Endothelial cell (in vitro differentiated cells): Measurements from ENCODE around the gene STX8. TPM values are rescaled to one million over a fixed set of nuclear protein-coding genes. Genes with fewer than 3 reads are reported as not detected.

Source experiments
- DNase-seq: peaks from one replicate; pipeline ENCODE4 v3.0.0; 2021; ENCODE audit warnings: low spot score
- H3K27ac Mint-ChIP-seq: one replicate; pipeline ENCODE4 v1.8.0; 2021; ENCODE audit warnings: mixed read lengths, inconsistent platforms; ENCODE audit not compliant: unreplicated experiment
- H3K27me3 Mint-ChIP-seq: one replicate; pipeline ENCODE4 v1.8.0; 2021; ENCODE audit warnings: mild to moderate bottlenecking, moderate library complexity, mixed read lengths, inconsistent platforms; ENCODE audit not compliant: unreplicated experiment
- H3K36me3 Mint-ChIP-seq: one replicate; pipeline ENCODE4 v1.8.0; 2021; ENCODE audit warnings: mild to moderate bottlenecking, low read depth, mixed read lengths, inconsistent platforms; ENCODE audit not compliant: unreplicated experiment
- H3K4me1 Mint-ChIP-seq: one replicate; pipeline ENCODE4 v1.8.0; 2021; ENCODE audit warnings: mild to moderate bottlenecking, mixed read lengths, inconsistent platforms; ENCODE audit not compliant: unreplicated experiment
- H3K4me3 Mint-ChIP-seq: one replicate; pipeline ENCODE4 v1.8.0; 2021; ENCODE audit warnings: mild to moderate bottlenecking, mixed read lengths, inconsistent platforms; ENCODE audit not compliant: unreplicated experiment
- H3K9me3 Mint-ChIP-seq: one replicate; pipeline ENCODE4 v1.8.0; 2021; ENCODE audit warnings: mixed read lengths, inconsistent platforms; ENCODE audit not compliant: unreplicated experiment
- CTCF ChIP-seq: fragments of 200-600 bp; sonication (generic); IDR thresholded peaks from one replicate; pipeline ENCODE4 v1.5.0; 2021; ENCODE audit warnings: antibody characterized with exemption; ENCODE audit not compliant: unreplicated experiment
- total RNA-seq: library from RNA; stranded (reverse); fragmentation: NEBNext Ultra II Directional; extraction: Animal tissue kit (Norgen Biotek cat#: 25700); gene quantifications from one replicate; pipeline ENCODE4 v1.2.1, GENCODE V29; 2021; ENCODE audit not compliant: unreplicated experiment

Gene STX8
- total RNA-seq, 1 donor from 2014 or later = 49.2 TPM

DNA sequence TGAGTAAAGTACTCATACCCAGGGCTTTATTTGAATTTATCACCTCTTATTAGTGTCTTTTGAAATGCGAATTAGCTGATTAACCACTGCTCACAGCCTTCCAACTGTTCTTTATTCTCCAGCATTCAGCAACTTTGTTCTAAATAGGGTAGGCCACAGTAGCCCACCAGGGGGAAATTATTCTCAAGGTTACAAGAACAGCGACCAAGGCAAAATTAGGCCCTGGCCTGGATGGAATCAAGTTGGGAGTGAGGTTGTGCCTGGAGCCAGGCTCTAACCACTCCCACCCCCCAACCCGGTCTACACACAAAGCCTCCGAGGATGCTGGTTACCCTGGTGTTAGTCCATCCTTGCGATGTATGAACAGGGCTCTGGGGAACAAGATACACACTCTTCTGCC is 245.5 kb downstream of the STX8 start:
- no peak overlapping the region for H3K27ac Mint-ChIP-seq
- peaks cover 3% of the 10 kb centered on the region for H3K9me3 Mint-ChIP-seq
- peaks cover 5% of the 10 kb centered on the region for H3K27me3 Mint-ChIP-seq
- H3K4me1 Mint-ChIP-seq = peaks cover 2% of the 10 kb centered on the region
- no peak for DNase-seq
- TF ChIP-seq CTCF = no peak
- no peak overlapping the region for H3K4me3 Mint-ChIP-seq
- H3K36me3 Mint-ChIP-seq = no peaks in the 10 kb centered on the region

- no peak for DNase-seq
- H3K27ac Mint-ChIP-seq = no peak overlapping the region
- H3K4me3 Mint-ChIP-seq = no peak overlapping the region
Observed at GRCh38 chr17:9329251-9329921, 246.2 kb downstream of the STX8 start.

DNA sequence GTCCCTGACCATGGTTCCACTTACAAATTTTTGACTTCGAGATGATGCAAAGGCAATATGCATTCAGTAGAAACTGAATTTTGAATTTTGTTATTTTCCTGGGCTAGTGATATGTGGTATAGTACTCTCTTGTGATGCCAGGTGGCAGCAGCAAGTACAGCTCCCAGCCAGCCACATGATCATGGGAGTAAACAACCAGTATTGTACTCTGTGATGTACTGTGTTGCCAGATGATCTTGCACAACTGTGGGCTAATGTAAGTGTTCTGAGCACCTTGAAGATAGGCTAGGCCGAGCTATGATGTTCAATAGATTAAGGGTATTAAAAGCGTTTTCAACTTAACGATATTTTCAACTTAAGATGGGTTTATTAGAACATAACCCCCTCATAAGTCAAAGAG is 250.8 kb downstream of the STX8 start:
- no peaks in the 10 kb centered on the region for H3K9me3 Mint-ChIP-seq
- no peaks in the 10 kb centered on the region for H3K36me3 Mint-ChIP-seq
- H3K27ac Mint-ChIP-seq = no peak overlapping the region
- DNase-seq = no peak
- H3K4me3 Mint-ChIP-seq = no peak overlapping the region
- no peak for TF ChIP-seq CTCF
- peaks cover 6% of the 10 kb centered on the region for H3K27me3 Mint-ChIP-seq
- peaks cover 9% of the 10 kb centered on the region for H3K4me1 Mint-ChIP-seq

More at GRCh38 chr17:9329251-9329921, 246.2 kb downstream of the STX8 start:
- Mint-ChIP-seq H3K36me3 (no peaks in the 10 kb centered on the region), H3K27me3 (peaks cover 4% of the 10 kb centered on the region), H3K4me1 (peaks cover 2% of the 10 kb centered on the region), H3K9me3 (no peaks in the 10 kb centered on the region)
- TF ChIP-seq CTCF = no peak

GRCh38 chr17:9322326-9322725 is 253.3 kb downstream of the STX8 start:
- Mint-ChIP-seq H3K27ac (no peak overlapping the region), H3K36me3 (no peaks in the 10 kb centered on the region), H3K27me3 (peaks cover 2% of the 10 kb centered on the region), H3K4me1 (peaks cover 9% of the 10 kb centered on the region), H3K4me3 (no peak overlapping the region), H3K9me3 (no peaks in the 10 kb centered on the region)
- TF ChIP-seq CTCF = no peak
- peak; percentile 26 for DNase-seq

DNA sequence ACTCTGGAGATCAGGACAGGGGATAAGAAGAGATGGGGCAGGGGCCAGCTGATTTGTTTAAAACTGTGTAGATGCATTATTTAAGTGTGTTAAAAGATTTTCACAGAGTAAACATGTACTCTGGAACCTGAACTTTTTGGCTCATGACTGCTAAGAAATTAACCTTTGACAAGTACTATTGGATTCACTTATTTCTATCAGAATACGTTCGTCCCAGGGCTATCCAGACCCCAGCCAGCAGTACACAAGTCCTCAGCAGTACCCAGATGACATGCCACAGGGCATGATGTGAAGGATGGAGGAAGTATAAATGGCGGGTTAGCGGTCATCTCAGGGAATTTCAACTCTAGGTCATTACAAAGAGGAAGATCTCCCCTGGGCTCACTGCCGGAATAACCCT is 253.7 kb downstream of the STX8 start:
- Mint-ChIP-seq H3K9me3 (no peaks in the 10 kb centered on the region), H3K4me3 (no peak overlapping the region), H3K36me3 (no peaks in the 10 kb centered on the region), H3K4me1 (peaks cover 9% of the 10 kb centered on the region), H3K27ac (no peak overlapping the region), H3K27me3 (peaks cover 2% of the 10 kb centered on the region)
- TF ChIP-seq CTCF = no peak
- no peak for DNase-seq
